A549 (cell line): ENCODE measurements around the gene HOXA13.

Experiments
- EP300 ChIP-seq, 2 experiments: fragments of >200 bp; sonication (Bioruptor Twin); formaldehyde crosslinking; IDR thresholded peaks; 2 replicates in 1 of 2; 3 replicates in 1 of 2; pipeline ENCODE4 v1.6.1; 2016 to 2017
- NR3C1 ChIP-seq: fragments of >200 bp; sonication (Bioruptor Twin); formaldehyde crosslinking; IDR thresholded peaks from 3 replicates; pipeline ENCODE4 v1.6.1; 2017
- POLR2A ChIP-seq: IDR thresholded peaks from 2 replicates; pipeline ENCODE4 v1.6.1; 2012; ENCODE audit warnings: mild to moderate bottlenecking, low read length
- RAD21 ChIP-seq, 2 experiments: fragments of >200 bp in 1 of 2; sonication (Bioruptor Twin) in 1 of 2; formaldehyde crosslinking in 1 of 2; IDR thresholded peaks in 1 of 2; conservative IDR thresholded peaks in 1 of 2; 2 replicates in 1 of 2; 3 replicates in 1 of 2; pipeline ENCODE4 v1.6.1; 2012 to 2018; ENCODE audit warnings: inconsistent platforms in 1 of 2
- RFX5 ChIP-seq: fragments of 450-650 bp; IDR thresholded peaks from 2 replicates; pipeline ENCODE4 v1.7.1; 2014; ENCODE audit warnings: antibody characterized with exemption, mild to moderate bottlenecking, moderate library complexity
- TF ChIP-seq, protein P1 (sequence below): fragments of 250-450 bp; sonication (Bioruptor Pico); IDR thresholded peaks from 2 replicates; pipeline ENCODE4 v1.5.0; 2021; ENCODE audit warnings: mild to moderate bottlenecking, moderate library complexity, borderline replicate concordance
- TF ChIP-seq, protein P2 (sequence below): fragments of >200 bp; sonication (Bioruptor Twin); formaldehyde crosslinking; IDR thresholded peaks from 3 replicates; pipeline ENCODE4 v1.5.1; 2016

- no peak for TF ChIP-seq RAD21 (conservative IDR thresholded peaks at IDR 0.05 in 1 of 2, IDR thresholded peaks at IDR 0.05 in 1 of 2)
- TF ChIP-seq, protein P1, sequence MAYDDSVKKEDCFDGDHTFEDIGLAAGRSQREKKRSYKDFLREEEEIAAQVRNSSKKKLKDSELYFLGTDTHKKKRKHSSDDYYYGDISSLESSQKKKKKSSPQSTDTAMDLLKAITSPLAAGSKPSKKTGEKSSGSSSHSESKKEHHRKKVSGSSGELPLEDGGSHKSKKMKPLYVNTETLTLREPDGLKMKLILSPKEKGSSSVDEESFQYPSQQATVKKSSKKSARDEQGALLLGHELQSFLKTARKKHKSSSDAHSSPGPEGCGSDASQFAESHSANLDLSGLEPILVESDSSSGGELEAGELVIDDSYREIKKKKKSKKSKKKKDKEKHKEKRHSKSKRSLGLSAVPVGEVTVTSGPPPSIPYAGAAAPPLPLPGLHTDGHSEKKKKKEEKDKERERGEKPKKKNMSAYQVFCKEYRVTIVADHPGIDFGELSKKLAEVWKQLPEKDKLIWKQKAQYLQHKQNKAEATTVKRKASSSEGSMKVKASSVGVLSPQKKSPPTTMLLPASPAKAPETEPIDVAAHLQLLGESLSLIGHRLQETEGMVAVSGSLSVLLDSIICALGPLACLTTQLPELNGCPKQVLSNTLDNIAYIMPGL (CRISPR knock-in tag): no peak
- no peak for TF ChIP-seq NR3C1
- TF ChIP-seq, protein P2, sequence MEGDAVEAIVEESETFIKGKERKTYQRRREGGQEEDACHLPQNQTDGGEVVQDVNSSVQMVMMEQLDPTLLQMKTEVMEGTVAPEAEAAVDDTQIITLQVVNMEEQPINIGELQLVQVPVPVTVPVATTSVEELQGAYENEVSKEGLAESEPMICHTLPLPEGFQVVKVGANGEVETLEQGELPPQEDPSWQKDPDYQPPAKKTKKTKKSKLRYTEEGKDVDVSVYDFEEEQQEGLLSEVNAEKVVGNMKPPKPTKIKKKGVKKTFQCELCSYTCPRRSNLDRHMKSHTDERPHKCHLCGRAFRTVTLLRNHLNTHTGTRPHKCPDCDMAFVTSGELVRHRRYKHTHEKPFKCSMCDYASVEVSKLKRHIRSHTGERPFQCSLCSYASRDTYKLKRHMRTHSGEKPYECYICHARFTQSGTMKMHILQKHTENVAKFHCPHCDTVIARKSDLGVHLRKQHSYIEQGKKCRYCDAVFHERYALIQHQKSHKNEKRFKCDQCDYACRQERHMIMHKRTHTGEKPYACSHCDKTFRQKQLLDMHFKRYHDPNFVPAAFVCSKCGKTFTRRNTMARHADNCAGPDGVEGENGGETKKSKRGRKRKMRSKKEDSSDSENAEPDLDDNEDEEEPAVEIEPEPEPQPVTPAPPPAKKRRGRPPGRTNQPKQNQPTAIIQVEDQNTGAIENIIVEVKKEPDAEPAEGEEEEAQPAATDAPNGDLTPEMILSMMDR: no peak
- no peak for TF ChIP-seq RFX5
- TF ChIP-seq POLR2A: no peak
- TF ChIP-seq EP300 (IDR thresholded peaks at IDR 0.05): no peak
These were observed 16.8 kb downstream of the HOXA13 start for GRCh38 chr7:27182861-27183681.
